Subcutaneous adipose tissue (tissue), 4 donors: ENCODE measurements around the gene PRR7. TPM values are rescaled to one million over a fixed set of nuclear protein-coding genes. Genes with fewer than 3 reads are reported as not detected.

Experiments
- total RNA-seq, 4 donors: library from RNA; depleted of rRNA; stranded (reverse); fragments of >200 nt; gene quantifications; one replicate each; pipeline ENCODE4 v1.1.0, GENCODE V29; 2016
- TF ChIP-seq, protein P1 (sequence below): fragments of 450-650 bp; IDR thresholded peaks from one replicate; pipeline ENCODE4 v1.5.1; 2016; ENCODE audit warnings: low read depth, mild to moderate bottlenecking, control low read depth, antibody characterized with exemption, moderate library complexity

The PRR7 gene
- total RNA-seq, 4 donors from 2014 or later, result 0.44 to 1.4 (median 0.90) TPM

GRCh38 chr5:177484902-177485549 lies 38.4 kb downstream of the PRR7 start:
- TF ChIP-seq, protein P1, sequence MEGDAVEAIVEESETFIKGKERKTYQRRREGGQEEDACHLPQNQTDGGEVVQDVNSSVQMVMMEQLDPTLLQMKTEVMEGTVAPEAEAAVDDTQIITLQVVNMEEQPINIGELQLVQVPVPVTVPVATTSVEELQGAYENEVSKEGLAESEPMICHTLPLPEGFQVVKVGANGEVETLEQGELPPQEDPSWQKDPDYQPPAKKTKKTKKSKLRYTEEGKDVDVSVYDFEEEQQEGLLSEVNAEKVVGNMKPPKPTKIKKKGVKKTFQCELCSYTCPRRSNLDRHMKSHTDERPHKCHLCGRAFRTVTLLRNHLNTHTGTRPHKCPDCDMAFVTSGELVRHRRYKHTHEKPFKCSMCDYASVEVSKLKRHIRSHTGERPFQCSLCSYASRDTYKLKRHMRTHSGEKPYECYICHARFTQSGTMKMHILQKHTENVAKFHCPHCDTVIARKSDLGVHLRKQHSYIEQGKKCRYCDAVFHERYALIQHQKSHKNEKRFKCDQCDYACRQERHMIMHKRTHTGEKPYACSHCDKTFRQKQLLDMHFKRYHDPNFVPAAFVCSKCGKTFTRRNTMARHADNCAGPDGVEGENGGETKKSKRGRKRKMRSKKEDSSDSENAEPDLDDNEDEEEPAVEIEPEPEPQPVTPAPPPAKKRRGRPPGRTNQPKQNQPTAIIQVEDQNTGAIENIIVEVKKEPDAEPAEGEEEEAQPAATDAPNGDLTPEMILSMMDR, result no peak

DNA sequence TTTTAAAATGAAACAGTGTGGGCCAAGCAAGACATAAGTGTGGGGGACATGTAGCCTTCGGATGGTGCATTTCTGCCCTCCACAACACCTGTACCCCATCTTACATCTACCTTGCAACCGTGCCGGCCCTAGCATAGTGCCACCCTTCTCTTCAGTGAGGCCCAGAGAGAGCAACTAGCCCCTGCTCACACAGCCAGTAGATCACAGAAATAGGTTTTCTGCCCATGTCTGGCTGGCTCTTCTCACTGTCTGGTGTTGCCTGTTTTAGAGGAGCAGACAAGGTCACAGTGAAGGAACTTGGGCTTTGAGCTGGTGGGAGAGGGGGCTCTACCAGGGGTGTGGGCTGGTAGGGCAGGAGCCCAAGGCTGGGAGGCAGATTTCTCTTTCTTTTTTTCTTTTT lies 39.6 kb downstream of the PRR7 start:
- TF ChIP-seq, protein P1, result no peak

DNA sequence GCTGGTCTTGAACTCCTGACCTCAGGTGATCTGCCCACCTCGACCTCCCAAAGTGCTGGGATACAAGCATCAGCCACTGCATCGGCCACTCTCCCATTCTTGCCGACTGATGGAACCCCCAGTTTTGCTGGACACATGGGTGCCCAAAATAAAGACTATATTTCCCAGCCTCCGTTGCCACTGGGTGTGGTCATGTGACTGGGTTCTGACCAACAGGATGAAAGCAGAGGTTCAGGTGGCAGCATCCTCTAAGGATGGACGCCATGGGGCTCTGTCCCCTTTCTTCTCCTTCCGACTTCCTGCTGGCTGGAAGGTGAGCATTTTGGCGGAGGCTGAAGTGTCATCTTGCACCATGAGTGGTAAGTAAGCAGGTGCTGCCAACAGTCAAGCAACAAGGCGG lies 40.5 kb downstream of the PRR7 start:
- TF ChIP-seq, protein P1, result no peak

GRCh38 chr5:177487975-177488374 lies 41.4 kb downstream of the PRR7 start:
- TF ChIP-seq, protein P1, result no peak

GRCh38 chr5:177489119-177489716 lies 42.6 kb downstream of the PRR7 start:
- TF ChIP-seq, protein P1, result no peak

GRCh38 chr5:177490311-177490991 lies 43.8 kb downstream of the PRR7 start:
- TF ChIP-seq, protein P1, result no peak

DNA sequence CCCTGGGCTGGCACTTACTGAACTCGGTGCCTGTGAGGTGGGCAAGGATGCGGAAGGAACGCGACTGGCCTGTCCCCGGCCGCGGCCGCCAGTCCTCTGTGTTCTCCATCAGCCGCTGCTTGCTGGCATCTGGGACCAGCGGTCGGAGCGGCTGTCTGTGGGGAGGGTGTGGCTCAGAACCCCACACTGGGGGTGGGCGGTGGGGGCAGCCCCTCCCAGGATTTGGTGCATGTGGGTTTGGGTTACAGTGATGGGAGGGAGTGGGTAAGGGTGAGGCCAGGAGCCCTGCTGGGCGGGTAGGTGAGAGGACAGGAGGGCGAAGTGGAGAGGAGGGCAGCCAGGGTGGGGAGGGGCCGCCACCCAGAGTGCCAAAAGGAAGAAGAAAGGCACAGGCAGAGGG lies 44.4 kb downstream of the PRR7 start:
- TF ChIP-seq, protein P1, result no peak
